HG03280 (cell line): ENCODE data around the gene WWTR1.

Experiments
- ATAC-seq: cut with Tn5 transposase; IDR thresholded peaks from one replicate; pipeline ENCODE4 v1.9.1; 2021; ENCODE audit warnings: mild to moderate bottlenecking, moderate library complexity; ENCODE audit not compliant: unreplicated experiment

WWTR1 gene

DNA sequence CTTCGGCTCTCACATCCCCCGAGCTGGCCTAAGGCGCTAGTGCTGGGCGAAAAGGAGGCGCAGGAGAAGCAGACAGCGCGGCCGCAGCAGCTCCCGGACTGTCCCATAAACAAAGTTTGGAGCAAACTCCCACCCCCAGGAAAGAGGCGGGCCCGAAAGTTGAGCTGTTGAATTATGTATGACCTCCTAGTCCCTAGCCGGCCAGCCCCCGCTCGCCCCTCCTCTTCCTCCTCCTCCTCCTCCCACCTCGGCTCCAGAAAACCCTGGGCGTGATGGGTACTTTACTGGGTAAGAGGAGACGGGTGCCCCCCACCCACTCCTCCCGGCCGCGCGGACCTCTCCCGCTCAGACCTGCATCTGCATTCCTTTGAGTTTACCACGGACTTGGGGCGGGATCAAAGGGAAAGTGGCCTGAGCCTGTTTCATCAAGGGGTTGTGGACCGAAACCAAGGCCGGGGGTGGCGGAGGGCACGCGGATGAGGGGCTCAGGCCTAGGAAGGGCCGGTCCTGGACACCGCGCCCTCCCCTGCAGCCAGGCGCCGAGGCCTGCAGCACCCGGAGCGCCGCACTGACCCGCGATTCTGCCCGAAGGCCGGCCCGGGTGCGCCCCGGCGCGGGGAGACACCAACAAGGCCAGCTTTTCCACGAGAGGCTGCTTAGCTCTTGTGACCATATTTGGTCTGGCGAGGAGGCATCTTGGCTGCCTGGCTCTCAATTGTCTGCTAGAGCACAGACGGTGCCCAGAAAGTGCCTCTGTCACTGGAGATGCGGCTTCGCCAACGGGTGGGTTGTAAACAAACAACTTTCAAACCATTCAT, at the start of gene WWTR1:
Gene WWTR1, minus strand, starts transcription at position 100 of the 818 bp plus-strand sequence. CDS start 719 bp downstream, outside the sequence.
- peak; percentile 79 for ATAC-seq

DNA sequence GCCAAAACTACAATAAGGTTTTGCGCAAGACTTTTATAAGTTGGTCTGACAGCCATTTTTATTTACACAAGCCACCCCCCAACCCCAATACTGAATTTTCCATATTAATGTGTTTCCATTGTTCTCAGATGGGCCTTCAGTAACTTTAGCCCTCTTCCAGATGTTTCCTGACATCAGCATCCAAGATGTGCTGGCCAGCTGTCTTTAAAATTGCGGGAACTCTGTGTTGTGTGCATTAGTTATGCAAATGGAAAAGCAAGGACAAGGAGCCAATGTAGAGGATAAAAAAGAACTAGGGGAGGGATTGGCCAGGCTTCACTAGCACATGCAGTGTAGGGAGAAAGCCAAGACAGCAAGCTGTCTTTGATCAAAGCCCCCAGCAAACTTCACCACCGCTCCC, 49.1 kb upstream of the WWTR1 start:
- ATAC-seq, result no peak

DNA sequence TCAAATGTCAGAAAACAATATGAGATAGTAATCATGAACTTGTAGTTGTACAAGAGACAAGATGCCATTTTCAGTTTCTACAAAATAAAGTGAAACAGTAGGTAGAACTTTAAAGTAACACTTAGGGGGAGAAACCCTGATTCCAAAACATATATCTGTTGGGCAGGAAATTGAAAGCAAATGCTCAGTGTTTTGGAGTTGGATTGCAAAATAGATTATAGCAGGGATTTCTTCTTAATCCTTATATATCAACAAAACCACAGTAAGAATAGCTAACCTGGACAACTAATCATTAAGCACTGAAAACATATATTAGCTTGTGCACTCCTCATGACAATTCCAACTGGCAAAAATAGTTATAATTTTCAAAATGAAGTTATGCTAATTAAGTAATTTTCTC, 47.6 kb upstream of the WWTR1 start:
- ATAC-seq, result no peak

DNA sequence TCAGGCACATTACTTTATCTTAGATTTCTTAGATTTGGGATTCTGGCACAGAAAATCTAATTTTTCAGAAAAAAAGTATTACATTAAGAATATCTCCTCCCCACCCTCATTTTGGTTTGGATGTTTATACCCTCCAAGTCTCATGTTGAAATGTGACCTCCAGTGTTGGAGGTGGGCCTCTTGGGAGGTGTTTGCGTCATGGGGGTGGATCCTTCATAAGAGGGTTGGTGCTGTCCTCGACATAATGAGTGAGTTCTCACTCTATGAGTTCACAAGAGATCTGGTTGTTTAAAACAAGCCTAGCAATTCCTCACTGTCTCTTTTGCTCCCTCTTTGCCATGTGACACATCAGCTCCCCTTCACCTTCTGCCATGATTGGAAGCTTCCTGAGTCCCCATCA, 45.6 kb upstream of the WWTR1 start:
- no peak for ATAC-seq

DNA sequence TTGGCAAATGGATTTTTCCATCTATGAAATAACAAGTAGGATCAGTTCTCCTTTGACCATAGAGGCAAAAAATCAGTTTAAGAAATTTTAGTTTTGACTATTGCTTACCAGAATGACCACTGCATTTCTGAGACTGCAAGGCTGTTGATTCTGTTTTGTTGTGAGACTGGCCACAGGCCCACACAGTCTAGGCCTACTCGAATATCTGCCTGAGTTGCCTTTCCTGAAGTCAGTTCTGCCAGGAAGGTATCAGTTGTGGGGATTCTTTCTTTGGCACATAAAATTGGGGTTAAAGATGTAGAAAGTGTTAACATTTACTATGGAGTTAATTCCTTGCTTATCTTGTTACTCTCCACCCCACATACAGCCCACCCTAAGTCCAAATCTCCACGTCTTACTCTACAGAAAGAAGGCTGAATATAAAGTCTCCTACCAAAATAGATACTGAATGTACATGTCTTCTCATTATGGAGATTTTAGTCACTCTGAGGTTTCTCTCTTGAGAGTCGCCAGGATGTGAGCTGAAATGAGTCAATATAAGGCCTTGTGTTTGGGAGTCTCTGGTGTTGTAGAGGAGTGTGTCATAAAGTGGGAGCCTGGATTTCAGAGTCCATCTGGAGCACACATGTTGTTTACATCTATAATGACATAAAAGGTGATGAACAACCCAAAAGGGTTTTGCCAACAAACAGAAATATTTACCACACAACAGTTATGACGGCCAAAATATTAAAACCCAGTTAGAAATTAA, 45.0 kb upstream of the WWTR1 start:
- ATAC-seq, result no peak

DNA sequence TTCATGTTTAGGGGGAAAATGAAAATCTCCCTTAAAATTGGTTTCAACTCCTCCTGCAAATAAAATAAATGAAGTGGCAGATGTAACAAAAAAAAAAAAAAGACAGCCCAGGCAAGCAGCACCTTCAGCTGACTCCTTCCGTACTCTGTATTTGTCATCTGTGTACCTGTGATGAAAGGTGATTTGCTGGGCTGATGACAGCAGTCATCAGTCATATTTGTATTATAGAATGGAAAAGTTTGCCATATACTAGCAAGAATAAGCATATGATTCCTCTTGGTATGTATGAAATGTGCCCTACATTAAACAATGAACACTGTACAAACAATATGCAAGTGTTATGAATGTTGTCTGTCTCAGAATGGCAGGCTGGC, 44.1 kb upstream of the WWTR1 start:
- peak; percentile 59 for ATAC-seq

DNA sequence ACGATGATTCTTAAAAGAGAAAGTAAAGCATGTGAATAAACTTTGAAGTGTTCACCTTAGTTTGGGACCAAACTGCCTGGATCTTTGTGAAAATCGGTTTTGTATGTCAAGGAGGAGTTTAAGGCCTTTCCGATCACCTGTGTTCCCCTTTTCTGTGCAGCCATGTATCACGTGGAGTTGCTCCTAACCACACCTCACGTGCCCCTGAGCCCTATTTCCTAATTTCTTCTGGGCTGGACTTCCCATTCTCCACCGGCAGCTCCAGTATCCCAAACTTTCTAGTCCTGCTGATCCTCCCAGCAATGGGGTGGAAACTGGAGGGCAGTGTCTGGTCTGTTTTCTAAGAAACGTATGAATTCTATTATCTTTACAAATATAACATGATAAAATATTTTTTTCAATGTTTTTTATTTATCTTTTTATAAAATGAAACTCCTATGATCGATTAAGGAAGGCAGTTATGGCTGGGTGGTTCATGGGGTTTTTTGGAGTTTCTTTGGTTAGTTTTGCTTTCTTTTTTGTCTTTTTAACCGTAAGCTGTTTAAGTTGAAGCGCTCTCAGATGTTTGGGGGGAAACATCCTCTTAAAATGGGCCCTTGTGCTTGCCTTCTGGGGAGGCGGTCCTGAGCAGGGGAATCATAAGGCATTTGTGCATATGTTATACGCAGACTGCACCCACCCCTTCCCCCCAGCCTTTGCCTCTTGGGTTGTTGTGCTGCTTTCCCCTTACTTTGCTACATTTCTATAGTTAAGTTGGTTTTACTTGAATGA, 43.6 kb upstream of the WWTR1 start:
- ATAC-seq, result peak; percentile 51

DNA sequence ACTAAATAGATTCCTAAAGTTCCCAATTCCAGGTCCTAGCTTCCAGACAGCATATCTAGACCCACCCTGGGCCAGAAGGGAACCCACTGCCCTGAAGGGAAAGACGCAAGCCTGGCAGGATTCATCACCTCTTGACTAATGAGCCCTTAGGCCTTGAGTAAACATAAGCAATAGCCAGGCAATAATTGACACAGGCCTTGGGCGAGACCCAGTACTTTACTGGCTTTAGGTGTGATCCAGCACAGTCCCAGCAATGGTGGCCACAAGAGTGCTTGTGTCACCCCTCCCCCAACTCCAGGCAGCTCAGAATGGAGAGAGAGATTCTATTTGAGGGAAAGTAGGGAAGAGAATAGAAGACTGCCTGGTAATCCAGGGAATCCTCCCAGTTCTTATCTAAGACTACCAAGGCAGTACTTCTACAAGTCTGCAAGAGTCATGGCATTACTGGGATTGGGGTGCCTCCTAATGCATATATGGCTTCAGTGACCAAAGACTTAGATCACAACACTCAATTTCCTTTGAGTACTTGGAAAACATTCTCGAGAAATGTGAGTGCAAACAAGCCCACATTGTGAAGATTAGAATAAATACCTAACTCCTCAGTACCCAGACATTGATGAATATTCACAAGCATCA, 30.4 kb upstream of the WWTR1 start:
- ATAC-seq, result no peak

DNA sequence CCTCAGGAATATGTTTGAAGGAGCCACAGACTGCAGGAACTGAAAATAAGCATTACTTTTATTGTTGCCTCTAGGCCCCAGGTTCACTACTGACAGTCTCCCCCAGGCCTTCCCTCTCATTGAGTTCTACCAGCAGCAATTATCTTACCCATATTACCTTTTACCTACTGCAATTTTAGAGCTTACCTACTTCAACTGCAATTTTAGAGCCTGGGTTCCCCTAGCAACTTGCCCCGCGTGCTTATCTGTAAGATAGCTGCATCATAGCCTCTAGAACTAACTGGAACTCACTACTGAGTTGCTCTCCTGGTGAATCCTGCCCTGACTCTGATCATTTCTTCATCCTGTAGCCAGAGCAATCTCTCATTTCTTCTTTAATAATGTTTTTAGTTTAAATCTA, 29.2 kb upstream of the WWTR1 start:
- no peak for ATAC-seq

DNA sequence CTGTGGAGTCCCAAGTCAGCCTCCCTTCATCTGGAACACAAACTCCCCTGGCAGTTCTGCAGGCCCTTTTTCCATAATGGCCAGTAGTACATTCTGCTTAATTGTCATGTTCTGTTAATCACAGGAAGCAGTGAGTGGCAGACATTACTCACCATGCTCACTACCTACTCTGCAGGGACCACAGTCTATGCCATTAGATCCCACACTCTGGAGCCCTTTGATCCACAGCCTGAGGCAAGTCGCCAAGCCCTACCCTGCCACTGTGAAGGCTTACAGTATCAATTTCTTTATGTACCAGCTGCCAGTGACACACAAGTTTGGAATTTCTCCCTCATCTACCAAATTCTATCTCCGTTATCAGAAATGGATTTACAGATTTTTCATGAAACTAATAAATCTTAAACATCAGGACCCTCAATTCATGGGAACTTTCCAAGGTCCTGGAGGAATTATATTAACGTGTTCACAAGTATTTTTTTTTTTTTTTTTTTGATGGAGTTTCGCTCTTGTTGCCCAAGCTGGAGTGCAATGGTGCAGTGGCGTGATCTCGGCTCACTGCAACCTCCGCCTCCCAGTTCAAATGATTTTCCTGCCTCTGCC, 20.6 kb upstream of the WWTR1 start:
- no peak for ATAC-seq

DNA sequence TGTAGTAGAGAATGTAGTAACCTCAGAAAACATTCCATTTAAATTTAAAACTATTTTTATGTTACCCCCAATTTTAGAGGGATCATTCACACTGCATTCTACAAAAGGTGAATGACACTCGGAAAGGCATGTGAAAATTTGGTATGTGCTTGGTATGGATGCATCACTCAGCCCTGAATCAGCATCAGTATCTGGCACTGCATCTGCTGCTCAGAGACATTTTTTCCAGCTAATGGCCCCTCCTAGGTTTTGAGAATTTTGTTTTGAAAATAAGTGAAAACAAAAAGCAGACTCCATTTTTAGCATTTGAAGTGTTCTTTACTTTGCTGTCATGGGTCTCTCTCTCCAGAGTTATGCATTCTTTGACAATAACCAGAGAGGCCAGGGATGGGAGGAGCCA, 15.6 kb upstream of the WWTR1 start:
- ATAC-seq, result no peak

DNA sequence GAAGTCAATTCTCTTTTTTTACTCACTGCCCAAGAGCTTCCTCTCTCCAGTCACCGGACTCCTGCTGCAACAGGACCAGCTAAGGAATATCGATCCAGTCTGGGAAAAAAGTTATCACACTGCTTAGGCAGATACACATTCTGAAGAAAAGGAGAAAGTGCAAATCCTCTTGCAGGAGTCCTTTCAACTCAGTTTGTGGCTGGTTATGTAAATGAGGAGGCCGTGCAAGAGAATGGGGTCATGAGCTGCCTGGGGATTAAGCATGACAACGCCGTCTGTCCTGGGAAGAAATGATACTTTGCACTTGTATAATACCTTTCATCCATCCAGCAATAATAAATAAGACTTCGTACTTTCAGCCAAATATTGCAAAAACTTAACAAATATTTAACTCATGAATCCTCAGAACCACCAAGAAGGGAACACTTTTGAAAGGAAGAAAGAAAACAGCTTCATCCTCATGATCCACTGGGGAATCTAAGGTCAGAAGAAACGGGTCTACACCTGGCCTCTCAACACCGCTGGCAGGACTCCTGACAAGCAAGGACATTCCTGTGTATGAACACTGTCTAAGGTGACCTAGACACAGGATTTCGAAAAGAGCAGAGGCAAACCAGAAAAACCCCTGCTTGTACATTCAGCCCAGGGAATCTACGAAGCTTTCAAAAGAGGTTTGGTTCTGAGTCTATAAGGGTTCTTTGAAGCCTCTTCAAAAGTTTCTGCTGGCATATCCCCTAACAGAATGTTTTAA, 13.1 kb upstream of the WWTR1 start:
- peak; percentile 70 for ATAC-seq

DNA sequence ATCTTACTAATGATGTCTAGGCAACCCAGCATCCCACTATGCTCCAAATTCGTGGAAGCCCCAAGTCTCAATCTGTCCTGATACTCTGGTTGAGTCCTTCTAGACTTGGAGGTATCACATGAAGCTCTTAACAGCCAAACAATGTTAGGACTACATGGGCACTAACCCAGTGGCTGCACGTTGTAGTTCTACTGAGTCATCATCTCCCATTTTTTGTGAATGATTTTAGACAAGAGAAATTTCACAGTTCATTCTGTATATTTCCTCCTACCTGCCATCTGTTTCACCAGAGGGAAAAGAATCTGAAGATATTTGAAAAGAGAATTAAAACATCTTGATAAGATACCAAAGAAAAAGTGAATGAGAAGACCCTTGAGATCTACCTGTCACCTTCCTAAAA, 9.8 kb upstream of the WWTR1 start:
- no peak for ATAC-seq

DNA sequence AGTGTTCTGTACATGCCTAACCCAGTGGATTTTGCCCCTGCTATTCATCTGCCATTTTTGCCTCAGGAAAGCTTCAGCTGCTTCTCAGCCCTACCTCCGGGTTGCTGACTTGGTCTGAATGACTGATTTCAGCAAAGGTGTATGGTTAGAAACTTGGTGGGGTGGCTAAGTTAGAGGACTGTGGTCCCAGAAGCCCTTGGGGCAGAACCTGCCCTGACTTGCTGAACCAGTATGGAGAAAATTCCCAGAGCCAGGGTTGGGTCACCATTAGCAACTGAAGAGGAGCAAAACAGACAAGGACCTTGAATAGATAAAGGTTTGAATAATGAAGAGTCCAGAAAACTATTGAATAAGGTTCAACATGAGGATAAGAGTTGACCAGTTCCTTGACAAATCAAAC, 6.1 kb upstream of the WWTR1 start:
- ATAC-seq, result no peak

DNA sequence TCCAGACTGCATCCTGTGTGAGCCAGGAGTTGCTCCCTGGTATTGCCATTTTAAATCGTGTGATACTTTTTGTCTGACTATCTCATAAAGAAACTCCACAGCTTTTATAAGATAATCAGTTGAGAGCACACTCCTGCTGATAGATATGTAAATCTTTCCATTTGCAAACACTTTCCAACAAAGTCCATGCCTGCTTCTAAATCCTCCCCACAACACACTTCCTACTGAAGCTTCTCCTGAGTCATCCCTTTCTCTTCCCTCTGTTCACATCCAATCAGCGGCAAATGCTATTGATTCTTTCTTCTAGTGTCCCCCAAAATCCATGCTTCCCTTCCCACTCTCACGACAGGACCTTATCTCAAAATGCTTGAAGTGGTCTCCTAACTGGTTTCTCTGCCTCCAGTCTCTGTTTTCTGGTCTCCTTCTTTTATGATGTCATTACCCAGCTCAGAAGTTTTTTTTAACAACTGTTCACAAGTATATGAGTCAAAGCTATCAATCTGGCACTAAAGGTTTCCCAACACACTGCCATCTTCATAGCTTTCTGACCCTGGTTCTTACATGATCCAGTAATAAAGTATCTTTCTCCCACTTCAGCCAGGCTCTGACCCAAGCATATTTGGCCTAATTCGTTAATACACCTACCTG, 4.5 kb upstream of the WWTR1 start:
- no peak for ATAC-seq

DNA sequence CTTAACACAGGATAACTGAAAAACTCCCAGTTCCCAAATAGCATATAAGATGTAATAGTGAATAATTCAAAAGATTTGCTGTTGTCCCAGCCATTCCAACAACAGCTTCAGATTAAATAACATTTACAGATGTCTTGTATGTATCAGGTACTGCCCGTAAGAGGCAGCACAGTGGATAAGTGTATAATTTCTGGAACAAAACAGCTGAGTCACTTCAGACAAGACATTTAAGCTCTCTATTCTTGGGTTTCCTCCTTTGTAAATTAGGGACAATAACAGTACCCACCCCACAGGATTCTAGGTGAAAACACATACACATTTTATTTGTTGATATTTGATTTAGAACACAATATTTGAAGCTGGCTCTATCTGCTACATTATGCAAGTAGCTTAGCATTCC, 2.6 kb upstream of the WWTR1 start:
- no peak for ATAC-seq

DNA sequence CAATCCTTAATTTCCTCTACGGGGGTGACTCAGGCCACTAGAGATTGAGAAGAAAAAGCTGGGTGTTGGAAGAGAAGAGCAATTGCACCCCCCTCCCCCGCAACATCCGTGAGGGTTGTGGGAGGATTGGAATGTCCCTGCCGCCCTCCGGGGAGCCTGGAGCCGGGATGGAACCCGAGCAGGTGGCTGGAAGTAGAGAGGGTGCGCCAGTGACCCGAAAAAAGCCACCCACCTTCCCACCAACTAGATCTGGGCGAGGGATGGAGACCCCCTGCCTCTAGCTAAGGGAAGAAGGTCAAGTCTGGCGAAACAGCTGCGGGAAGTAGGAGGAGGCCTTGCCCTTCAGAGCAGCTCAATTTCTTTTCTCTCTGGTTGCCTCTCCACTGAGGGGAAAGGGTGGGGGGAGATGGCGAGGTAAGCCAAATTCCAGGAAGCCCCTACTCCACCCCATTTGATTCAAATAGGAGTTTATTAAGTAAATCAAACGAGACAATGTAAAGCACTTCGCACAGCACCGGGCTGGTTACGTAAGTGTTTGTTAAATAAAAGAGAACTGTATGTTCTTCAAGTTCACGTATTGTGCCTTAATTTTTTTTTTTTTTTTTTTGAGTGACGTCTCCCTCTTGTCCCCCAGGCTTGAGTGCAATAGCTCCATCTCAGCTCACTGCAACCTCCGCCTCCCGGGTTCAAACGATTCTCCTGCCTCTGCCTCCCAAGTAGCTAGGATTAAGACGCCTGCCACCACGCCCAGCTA, 1.1 kb upstream of the WWTR1 start:
- ATAC-seq, result peak; percentile 7

DNA sequence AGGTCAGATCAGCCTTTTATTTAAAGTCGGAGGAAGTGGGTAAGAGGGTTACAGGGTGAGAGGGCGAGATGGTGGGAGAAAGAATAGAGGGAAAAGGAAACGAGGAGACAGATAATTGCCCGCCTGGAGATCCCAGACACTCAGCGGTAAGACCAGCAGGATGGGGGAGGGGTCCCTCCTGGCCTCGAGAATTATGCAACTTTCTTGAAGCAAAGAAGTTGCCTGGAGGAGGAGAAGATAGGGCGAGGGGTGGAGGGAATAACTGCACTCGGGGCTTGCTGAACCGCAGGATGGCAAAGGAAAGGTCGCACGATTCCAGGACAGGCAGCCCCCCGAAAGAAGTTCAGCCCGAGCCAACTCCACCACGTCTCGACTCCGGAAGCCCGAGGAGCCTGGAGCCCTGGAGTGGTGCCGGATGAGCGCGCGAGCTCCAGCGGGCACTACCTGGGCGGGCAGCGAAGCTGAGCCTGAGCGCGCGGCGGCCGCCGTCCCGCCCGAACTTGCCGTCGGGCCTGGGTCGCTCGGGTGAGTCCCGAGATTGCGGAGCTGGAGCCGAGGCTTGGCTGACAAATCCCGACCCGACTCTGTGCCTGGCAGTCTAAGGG, 402 bp downstream of the WWTR1 start:
- ATAC-seq, result peak; percentile 27
